WERI-Rb-1 (cell line): ENCODE data around the gene IL17D.

Experiments used
- DNase-seq: peaks from one replicate; pipeline ENCODE4 v3.0.0-alpha.2; 2020
- H3K27ac ChIP-seq: fragments of 250-450 bp; sonication (Bioruptor Pico); 2 replicates; pipeline ENCODE4 v1.5.1; 2020; ENCODE audit warnings: mild to moderate bottlenecking, moderate library complexity
- H3K27me3 ChIP-seq: fragments of 250-450 bp; sonication (Bioruptor Pico); 2 replicates; pipeline ENCODE4 v1.5.1; 2021; ENCODE audit warnings: mild to moderate bottlenecking, low read depth, moderate library complexity; ENCODE audit not compliant: insufficient read depth, severe bottlenecking
- H3K36me3 ChIP-seq: fragments of 250-450 bp; sonication (Bioruptor Pico); 2 replicates; pipeline ENCODE4 v1.5.1; 2020; ENCODE audit warnings: mild to moderate bottlenecking, moderate library complexity
- H3K4me3 ChIP-seq: 2 replicates; pipeline ENCODE4 v1.5.1; 2011; ENCODE audit warnings: low read depth, mild to moderate bottlenecking, control low read depth, low read length
- H3K9me3 ChIP-seq: fragments of 250-450 bp; sonication (Bioruptor Pico); 2 replicates; pipeline ENCODE4 v1.5.1; 2021; ENCODE audit warnings: mild to moderate bottlenecking, moderate library complexity; ENCODE audit not compliant: severe bottlenecking
- CTCF ChIP-seq: IDR thresholded peaks from 2 replicates; pipeline ENCODE4 v1.5.1; 2011; ENCODE audit warnings: low read depth, mild to moderate bottlenecking, control low read depth, inconsistent platforms, low read length

Gene IL17D

GRCh38 chr13:20685092-20685491 lies 18.4 kb upstream of the IL17D start:
- H3K36me3 ChIP-seq: no peaks in the 10 kb centered on the region
- no peak overlapping the region for H3K4me3 ChIP-seq
- no peaks in the 10 kb centered on the region for H3K27me3 ChIP-seq
- no peak for TF ChIP-seq CTCF
- DNase-seq: no peak
- no peak overlapping the region for H3K27ac ChIP-seq
- no peaks in the 10 kb centered on the region for H3K9me3 ChIP-seq

- Histone ChIP-seq H3K27ac (no peak overlapping the region), H3K4me3 (no peak overlapping the region)
- no peak for TF ChIP-seq CTCF
These were observed 17.3 kb upstream of the IL17D start for GRCh38 chr13:20686167-20686566.

GRCh38 chr13:20686863-20687579 lies 16.5 kb upstream of the IL17D start:
- H3K4me3 ChIP-seq: no peak overlapping the region

More at GRCh38 chr13:20686167-20686566, 17.3 kb upstream of the IL17D start:
- Histone ChIP-seq H3K9me3 (no peaks in the 10 kb centered on the region), H3K36me3 (no peaks in the 10 kb centered on the region), H3K27me3 (no peaks in the 10 kb centered on the region)
- no peak for DNase-seq

GRCh38 chr13:20689291-20689690 lies 14.2 kb upstream of the IL17D start:
- H3K9me3 ChIP-seq: no peaks in the 10 kb centered on the region
- no peaks in the 10 kb centered on the region for H3K36me3 ChIP-seq
- no peak overlapping the region for H3K27ac ChIP-seq
- no peak for DNase-seq
- H3K4me3 ChIP-seq: no peak overlapping the region
- TF ChIP-seq CTCF: no peak
- no peaks in the 10 kb centered on the region for H3K27me3 ChIP-seq

More at GRCh38 chr13:20686863-20687579, 16.5 kb upstream of the IL17D start:
- H3K27ac ChIP-seq: no peak overlapping the region
- no peak for TF ChIP-seq CTCF
- H3K27me3 ChIP-seq: no peaks in the 10 kb centered on the region
- H3K36me3 ChIP-seq: no peaks in the 10 kb centered on the region
- DNase-seq: no peak
- H3K9me3 ChIP-seq: no peaks in the 10 kb centered on the region

- H3K27me3 ChIP-seq: no peaks in the 10 kb centered on the region
- H3K9me3 ChIP-seq: no peaks in the 10 kb centered on the region
- H3K36me3 ChIP-seq: no peaks in the 10 kb centered on the region
- no peak for DNase-seq
- H3K27ac ChIP-seq: no peak overlapping the region
- H3K4me3 ChIP-seq: no peak overlapping the region
- no peak for TF ChIP-seq CTCF
These were observed 11.9 kb upstream of the IL17D start for GRCh38 chr13:20691616-20692015.

GRCh38 chr13:20696073-20696472 lies 7.4 kb upstream of the IL17D start:
- Histone ChIP-seq H3K4me3 (no peak overlapping the region), H3K9me3 (no peaks in the 10 kb centered on the region), H3K27me3 (no peaks in the 10 kb centered on the region), H3K36me3 (no peaks in the 10 kb centered on the region), H3K27ac (no peak overlapping the region)
- DNase-seq: no peak
- TF ChIP-seq CTCF: no peak
